HG02884 (cell line): ENCODE results near the gene ISM1.
"Not testable (repeated sequence)": the region's sequence is repeated elsewhere in the genome, so short reads cannot be mapped to it uniquely, and the experiment has no call there.

ENCODE experiments used
- ATAC-seq: cut with Tn5 transposase; IDR thresholded peaks from one replicate; pipeline ENCODE4 v1.9.1; 2021; ENCODE audit warnings: mild to moderate bottlenecking, moderate library complexity; ENCODE audit not compliant: unreplicated experiment

ISM1 gene

DNA sequence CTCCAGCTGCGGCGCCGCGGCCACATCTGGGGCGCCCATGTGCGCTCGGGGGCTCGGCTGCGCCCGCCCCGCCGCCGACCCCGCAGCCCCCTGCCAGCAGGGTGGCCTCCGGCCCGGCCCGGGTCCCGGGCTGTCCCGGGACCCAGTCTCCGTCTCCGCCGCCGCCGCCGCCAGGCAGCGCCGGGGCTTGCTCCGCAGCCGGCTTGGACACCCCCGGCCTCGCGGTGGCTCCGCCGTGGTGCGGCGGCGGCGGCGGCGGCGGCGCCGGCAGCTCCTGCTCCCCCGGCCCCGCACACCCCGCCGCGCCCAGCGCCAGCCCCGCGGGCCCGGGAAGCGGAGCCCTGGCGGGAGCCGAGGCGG lies 219 bp downstream of the ISM1 start:
- peak; percentile 27 for ATAC-seq

DNA sequence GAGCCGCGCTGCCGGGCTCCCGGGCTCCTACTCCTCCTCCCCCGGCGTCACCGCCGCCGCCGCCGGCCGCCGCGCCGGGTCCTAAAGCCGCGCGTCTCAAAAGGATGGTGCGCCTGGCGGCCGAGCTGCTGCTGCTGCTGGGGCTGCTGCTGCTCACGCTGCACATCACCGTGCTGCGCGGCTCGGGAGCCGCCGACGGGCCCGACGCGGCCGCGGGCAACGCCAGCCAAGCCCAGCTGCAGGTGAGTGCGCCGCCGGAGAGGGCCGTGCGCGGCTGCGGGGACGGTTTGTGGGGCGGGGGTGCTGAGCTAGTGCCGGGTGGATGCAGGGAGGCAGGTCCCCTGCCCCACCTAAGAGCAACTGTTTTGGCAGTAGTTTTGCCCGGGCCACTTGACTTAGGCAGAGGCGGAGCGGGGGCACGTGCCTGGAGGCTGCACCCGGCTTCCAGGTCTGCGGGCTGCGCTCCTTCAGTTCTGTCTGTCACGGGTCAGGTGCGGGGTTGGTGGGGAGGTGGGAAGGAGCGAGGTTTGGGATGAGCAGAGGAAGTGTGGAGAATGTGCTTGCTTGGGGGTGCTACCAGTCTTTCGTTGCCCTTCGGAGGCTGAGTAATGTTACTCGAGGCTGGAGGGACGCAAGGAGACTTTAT lies 722 bp downstream of the ISM1 start:
- ATAC-seq, result peak; percentile 93

DNA sequence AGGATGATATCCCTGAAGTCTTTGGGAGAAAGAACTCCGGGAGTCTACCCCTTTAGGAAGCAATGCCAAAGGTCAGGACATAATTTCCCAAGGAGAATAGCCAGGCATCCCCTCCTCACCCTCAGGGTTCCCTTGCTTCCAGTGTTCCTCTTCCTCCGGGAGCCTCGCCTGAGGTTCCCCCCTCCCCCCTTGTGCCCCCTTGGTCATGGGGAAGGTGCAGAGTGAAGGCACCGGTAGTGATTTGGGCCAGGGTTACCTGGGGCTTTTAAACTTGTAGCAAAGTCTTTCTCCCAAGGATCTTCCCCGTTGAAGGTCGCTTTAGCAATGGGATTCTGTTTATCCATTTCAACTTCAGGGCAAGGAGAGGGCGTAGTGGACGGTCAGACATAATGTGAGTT lies 1.2 kb downstream of the ISM1 start:
- ATAC-seq, result no peak

DNA sequence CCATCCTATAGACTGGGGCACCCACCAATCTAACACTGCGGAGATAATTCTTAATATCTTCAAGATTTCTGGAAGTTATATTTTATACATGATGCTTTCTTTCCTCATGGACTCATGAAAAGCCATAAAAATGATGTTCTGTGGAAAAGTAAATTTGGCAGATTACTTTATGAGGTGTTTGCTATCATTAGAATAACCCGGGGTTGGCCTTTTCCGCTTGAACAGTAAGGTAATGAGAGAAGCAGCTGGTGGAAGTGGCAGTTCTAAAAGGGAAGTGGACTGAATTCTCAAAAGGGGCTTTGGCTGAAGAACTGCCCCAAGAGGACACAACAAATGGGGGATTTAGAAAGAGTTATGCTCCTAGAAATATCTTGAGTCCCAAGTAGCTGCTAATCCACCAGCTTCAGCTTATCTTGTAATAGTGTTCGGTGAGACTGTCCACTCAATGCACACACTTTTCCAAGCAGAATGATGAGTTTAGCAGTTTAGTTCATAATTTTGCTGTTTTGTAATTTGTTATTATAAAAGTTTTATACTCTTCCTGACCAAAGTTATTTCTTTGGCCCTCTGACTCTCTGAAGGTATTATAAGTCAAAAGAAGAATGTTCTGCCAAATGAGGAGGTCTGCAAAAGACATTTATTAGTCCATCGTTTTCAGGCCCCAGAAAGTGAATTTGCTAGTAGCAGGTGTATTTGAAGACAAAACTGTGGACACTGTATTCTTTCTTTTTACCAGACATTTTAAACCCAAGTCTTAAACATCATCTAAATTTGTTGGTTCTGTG lies 2.9 kb downstream of the ISM1 start:
- ATAC-seq, result no peak

DNA sequence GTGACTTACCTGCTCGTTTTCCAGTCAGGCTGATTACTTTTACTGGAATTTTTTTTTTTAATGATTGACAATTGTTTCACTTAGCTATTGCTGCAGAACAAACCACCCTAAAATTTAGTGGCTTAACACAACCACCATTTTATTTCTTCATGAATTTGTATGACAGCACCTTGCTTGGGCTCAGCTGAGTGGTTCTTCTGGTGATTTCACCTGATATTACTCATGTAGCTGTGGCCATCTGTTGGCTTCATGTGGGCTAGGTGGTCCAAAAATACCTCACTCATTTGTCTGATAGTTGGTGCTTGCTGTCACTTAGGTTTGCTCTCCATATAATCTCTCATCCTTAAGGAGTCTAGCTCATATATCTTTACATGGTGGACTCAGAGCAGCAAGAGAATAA lies 5.3 kb downstream of the ISM1 start:
- no peak for ATAC-seq

DNA sequence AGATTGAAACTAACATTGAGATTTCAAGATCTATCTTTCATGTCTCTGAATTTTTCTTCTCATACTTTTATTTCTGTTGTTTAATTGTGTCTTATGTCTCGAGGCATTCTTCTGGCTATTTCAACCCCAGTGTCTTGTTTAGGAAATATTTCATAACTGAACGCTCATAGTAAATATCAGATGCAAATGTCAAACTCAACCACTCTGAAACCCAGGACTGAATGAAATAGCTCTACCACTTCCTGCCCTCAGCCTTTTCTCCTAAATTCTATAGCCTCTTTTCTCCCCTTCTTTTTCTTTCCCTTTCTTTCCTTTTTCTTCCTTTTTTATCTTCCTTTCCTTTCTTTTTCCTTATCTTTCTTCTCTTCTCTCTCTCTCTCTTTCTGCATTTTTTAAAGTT lies 7.7 kb downstream of the ISM1 start:
- ATAC-seq, result no peak

DNA sequence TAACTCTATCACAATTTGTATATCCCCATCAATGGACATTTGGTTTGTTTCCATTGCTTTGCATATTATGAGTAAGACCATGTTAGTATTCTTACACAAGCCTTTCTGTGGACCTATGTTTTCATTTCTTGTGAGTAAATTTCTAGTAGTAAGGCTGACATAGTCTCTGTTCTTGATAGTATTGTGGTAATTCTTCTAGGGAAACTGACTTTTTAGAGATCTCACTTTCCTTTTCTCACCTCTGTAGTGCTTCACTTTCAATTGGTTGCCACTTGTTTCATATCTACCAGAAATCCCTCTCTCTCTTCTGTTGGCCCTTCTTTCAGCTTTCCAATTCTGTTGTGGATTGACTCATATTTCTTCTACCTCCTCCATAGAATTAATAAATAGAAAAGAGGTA lies 8.5 kb downstream of the ISM1 start:
- peak; percentile 52 for ATAC-seq

DNA sequence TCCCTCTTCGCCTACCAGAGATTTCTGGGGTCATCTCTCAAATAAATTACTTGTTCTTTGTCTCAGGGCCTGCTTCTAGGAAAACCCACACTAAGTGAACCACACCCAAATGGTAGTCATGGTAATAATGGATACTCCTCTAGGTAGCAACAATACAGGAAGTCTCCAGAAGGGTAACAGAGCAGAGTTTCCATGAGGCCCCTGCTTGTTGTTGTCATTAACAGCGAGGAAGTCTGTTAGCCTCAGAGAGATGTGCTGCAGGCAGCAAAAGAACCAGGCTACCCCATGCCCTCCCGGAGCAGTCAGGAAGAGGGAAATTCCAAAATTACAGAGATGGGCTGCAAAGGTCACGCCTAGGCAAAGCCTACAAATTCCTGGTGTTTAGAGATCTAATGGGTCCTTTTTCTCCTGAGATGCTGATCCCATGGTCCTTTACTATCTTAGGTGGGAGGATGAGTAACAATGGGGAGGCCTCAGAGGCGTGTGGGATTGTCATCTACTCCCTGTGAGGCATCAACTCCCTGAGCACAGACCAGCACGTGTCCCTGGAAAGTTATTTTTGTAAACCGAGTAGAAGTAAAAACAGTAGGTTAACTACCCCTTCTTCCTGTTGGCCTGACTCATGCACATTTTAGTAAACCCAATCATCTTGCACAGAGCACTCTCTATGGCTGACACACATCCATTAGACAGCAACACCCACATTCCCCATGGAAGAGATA lies 10.1 kb downstream of the ISM1 start:
- ATAC-seq, result no peak

DNA sequence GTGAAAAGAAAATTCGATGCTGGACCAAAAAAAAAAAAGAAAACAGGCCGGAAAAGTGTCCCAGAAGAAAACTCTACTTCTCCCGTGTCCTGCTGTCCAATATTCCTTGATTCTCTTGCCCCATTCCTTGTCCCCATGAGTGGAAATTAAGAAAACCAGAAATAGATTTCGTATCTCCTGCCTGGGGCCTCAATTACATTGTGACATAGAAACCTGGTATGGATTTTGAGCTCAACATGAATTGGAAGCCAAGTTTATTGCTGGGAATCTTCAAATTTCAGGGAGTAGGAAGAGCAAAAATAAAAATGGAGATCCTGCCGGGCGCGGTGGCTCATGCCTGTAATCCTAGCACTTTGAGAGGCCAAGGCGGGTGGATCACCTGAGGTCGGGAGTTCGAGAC lies 11.9 kb downstream of the ISM1 start:
- ATAC-seq, result no peak

DNA sequence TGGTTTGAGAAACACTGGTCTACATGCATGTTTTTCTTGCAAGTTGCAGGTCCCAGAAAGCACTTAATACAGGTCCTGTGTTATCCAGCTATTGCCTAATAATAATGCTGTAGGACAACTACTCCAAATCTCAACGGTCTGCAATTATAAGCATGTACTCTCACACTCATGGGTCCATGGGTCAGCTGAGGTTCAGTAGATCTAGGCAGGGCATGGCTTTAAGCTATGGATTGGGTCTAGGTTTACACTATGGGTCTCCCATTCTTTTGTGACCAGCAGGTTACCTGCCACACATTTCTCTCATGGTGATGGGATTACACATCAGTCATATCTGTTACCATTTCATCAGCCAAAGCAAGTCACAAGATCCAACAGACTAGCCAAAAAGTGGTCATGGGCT lies 13.9 kb downstream of the ISM1 start:
- no peak for ATAC-seq

DNA sequence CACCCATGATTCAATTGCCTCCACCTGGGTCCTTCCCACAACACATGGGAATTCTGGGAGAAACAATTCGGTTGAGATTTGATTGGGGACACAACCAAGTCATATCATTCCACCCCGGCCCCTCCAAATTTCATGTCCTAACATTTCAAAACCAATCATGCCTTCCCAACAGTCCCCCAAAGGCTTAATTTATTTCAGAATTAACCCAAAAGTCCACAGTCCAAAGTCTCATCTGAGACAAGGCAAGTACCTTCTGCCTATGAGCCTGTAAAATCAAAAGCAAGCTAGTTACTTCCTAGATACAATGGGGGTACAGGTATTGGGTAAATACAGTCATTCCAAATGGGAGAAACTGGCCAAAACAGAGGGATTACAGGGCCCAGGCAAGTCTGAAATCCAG lies 15.3 kb downstream of the ISM1 start:
- ATAC-seq, result not testable (repeated sequence)

DNA sequence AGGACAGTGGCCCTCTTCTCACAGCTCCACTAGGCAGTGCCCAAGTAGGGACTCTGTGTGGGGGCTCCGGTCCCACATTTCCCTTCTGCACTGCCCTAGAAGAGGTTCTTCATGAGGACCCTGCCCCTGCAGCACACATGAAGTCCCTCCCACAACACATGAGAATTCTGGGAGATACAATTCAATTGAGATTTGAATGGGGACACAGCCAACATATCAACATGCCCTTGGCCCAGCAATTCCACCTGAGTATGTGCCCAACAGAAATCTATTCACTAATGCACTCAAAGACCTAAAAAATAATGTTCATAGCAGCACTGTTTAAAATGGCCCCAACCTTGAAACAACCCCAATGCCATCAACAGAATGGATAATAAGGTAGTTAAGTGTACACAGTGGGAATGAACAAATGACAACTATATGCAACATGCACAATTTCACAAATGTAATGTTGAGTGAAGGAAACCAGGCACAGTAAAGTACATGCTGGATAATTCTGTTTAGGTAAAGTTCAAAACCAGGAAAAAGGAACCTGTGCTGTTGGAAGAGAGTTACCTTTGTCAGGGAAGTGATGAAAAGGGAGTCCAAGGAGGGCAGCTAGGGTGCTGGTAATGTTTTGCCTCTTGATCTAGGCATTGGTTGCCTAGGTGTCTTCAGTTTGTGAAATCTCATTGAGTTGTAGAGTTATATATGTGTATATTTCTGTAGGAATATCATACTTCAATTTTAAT lies 16.1 kb downstream of the ISM1 start:
- no peak for ATAC-seq

DNA sequence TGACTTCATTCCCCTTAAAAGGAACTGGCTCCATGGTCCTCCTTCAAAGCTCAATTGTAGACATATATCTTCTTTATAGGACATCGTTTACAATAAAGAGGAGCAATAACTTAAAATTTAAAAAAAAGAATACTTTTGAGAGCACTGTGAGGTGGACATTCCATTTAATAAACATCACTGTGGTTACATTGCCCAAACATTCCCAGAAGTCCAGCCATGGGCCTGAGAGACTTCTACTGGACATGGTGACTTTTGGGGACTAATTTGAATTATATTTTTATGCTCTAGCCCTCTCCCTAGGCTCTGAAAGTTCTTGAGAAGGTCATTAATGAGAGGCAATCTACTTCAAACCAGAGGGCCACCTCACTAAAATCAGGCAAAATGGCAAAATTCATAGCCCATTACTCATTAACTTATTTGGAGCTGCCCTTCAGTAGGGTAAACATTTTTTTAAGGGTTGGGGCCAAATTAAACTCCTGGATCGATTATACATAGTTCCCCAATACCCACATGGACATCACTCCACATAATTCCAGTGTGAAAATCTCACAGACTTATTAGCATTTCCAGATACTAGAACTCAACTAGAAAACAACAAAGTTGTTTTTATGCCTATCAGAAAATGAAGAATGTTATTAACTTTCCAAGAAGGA lies 17.1 kb downstream of the ISM1 start:
- ATAC-seq, result no peak

DNA sequence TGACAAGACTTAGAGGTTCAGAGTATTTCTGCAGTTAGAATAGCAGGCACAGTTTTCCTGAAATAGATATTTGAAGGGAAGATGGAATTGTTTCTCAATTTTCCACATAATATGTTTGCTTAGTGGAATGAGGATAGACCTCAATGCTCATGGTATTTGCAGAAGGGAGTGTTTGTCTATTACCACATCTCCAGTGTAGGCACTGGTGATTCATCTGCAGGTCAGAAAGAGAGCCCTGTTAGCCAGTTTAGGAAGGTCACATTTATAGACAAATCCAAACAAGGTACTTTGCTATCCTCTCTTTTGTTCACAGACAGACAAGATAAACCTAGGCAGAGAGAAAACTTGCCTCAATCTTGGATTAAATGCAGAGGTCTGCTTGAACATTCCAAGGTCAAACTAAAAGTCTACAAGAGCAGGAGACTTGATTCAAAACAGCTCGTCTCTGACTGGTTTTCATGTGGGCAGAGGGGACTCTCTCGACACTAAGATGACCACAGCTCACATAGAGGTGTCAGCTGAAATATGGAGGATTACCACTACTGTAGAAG lies 22.8 kb downstream of the ISM1 start:
- no peak for ATAC-seq

DNA sequence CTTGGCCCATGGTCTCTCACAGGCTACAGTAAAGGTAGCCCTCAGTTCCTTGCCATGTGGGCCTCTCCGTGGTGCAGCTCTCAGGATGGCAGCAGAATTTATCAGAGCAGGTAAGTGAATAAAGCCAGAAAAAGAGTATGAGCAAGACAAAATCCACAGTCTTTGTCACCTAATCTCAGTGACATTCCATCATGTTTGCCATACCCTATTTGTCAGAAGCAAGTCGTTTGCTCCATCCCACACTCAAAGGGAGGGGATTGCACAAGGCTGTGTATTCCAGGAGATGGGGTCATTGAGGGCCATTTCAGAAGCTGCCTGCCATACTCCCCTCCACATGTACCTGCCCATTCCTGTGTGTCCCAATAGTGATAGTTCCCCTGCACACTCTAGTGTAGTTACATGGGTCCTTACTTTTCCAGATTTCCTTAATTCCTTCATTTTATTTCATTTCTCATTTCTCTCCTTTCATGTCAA lies 24.2 kb downstream of the ISM1 start:
- no peak for ATAC-seq

DNA sequence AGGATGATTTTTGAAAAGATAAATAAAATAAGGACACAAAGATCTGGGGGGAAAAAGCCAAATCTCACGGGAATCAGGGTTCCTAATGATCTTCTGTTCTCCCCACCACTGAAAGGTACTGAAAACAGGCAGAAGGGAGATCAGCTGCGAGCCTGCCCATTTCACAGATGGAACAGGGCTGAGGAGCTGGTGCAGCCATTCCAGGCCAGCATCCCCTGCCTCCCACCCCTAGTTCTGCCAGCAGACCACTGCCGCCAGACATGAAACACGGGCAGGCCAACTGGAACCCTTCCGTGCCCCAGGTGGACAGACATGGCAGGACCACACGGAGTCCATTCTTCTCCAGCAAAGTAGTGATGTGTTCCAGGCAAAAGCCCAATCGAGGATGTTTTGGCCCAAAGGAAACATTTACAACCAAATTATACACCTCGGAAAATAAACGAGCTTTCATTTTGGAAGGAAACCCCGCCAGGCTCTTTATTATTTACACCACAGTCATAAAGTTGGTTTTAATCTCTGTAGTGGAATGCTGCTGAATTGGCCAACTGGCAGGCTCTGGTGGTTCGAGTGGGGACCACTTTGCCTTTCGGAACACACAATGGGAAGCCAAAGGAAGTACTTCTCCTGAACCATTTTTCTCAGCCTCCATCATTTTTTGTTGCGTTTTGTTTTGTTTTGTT lies 28.2 kb downstream of the ISM1 start:
- no peak for ATAC-seq

DNA sequence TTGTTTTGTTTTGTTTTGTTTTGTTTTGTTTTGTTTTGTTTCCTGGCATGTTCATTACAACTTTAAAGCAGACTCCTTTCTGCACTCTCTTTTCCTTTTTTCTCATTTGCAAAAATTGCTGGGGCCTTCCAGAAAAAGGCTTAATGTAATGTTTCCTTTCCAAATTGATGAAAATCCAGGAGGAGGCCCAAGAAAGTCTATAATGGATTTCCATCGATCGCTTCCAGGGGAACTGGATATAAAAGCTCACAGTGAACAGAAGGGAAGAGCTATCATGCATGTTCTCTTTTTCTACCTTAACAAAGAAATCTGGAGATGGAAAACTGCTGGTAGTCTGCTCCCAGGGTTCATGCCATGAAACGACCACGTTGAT lies 28.7 kb downstream of the ISM1 start:
- ATAC-seq, result no peak

DNA sequence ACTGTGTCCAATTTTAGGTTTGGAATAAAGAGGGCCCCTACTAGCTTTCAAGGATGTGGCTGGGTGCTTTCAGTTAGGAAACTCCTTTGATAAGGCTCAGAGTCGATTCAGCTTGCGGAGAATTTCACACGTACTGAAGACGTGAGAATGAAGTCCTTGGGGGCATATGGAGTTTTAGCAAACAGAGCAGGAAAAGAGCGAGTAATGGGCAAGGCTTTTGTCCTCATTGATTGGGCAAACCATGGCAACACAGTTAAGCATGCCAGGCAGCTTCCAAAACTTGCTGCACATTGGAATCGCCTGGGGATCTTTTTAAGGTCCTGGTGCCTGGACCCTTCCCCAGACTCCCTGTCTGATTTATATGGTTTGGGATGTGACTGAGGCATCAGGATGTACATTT lies 29.2 kb downstream of the ISM1 start:
- ATAC-seq, result no peak

DNA sequence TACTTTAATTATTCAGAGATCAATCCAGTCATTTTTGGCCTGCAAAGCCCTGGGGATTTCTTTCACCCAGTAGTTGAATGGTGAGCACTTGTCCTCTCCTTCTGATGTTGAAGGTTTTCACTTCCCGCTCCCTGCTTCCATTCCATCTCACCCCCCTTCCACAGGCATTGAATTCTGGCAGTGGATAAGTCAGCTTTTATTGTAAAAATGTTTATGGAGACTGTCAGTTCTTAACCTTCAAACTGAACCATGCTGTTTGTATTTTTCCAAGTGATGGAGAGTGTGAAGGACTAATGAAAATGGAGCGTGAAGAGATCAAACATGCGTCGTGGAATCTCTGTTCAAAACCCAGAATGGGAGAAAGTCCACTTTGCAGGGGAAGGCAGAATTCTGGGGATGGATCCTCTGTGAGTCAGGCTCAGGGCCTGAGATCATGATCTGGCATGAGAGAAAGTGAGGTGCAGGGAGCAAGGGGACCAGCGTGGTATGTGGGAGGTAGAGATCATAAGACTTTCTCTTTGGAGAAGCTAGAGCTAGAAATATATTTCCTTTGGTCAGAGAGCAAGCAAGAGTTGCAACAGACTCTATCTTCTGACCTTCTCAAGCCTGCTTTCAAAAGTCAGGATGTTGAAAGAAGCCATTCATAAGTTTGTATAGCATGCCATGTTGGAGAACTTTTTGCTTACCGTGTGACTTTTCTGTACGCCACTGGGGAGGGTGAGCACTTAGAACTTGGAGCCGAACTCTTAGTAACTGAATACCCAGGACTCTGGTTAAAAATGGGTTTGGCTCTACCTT lies 30.2 kb downstream of the ISM1 start:
- ATAC-seq, result no peak
